GM18861 (cell line): ENCODE measurements around the gene SLC25A48.

Source experiments
- ATAC-seq: cut with Tn5 transposase; IDR thresholded peaks from one replicate; pipeline ENCODE4 v1.9.1; 2021; ENCODE audit not compliant: unreplicated experiment

SLC25A48 gene

DNA sequence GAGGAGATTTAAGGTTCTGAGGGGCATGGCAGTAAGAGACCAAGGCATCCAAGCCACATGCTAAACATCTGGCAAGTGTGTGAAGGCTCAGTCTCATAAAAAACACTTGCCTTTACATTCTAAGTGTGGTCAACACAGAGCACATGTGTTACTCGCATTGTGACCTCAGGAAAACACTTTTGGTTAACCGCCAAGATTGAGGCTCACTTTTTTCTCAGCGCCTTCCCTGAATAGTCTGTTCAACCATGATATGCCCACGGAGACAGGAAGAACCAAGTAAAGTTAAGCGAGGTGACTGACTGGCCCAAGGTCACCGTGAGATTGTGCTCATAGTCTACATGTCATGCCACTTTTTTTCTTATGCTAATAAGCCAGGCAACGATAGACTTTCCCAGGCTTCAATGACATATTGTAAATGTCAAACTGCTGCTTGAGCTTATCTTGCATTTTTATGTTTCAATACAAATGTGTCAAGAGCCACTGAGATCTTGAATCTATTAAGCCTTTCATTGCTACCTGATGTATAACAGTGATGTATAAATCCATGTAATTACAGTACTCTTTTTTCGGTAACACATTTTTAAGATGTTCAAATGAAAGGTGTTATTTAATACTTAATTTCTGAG, 82.3 kb downstream of the SLC25A48 start:
- ATAC-seq = no peak

DNA sequence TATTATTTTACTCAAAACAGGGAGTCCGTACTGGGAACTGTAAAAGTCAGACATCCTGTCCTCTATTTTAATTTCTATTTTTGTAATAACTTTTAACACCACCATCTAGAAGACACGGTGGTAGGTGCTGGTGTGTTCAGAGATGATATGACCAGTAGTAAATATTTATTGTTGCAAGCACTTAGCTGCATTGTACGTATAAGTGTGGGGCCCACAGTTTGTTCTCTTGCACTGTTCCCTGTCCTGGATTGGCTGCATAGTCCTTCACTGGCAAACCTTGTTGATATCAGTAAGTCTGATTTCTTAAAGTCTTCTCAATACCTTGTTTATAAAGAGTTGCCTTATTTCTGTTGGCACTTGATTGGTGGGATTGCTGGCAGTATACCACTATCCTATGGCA, 85.7 kb downstream of the SLC25A48 start:
- no peak for ATAC-seq

- ATAC-seq = no peak
Measured at GRCh38 chr5:135921388-135921787, 86.9 kb downstream of the SLC25A48 start.

- no peak for ATAC-seq
Measured at GRCh38 chr5:135930029-135930948, 95.8 kb downstream of the SLC25A48 start.

DNA sequence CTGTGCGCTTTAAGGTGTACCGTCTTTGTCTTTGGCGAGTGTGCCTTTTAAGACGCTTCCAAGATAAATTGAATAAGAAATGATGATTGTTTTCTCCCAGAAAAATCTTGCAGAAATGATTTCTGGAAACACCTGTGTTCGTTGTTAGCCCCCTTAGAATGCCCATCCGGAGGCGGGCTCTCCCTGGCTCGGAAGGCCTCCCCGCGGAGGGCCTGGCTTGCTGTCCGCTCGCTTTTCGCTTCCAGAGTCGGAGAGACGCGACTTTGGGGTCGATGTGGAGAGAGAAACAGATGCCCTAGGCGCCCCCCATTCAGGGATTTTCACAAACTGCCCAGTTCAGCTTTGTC, 96.5 kb downstream of the SLC25A48 start:
- no peak for ATAC-seq

DNA sequence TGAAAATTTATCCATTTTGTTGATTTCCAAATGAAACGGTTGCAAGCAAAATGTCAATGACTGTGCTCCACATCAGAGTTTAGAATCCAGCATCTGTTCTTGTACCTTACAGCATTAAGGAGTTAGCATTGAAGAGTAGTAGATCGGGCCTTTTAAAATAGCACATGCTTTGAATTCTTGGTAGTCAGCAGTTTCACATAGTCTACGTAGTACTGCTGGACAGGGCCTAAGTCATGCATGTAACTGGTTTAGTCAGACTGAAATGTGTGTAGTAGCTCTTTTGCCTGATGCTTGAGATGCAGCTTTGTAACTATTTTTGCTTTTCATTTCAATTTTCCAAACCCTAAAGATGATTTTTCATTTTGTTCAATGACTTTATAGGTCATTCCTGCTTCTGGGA, 100.5 kb downstream of the SLC25A48 start:
- ATAC-seq = no peak

GRCh38 chr5:135937245-135937911, 102.9 kb downstream of the SLC25A48 start:
- ATAC-seq = no peak
